HG03565 (cell line): ENCODE data around the gene CRIP1.
A peak's percentile ranks its signal among the peaks of the same experiment; 100 is the strongest.

Source experiments
- ATAC-seq: cut with Tn5 transposase; IDR thresholded peaks from one replicate; pipeline ENCODE4 v1.9.1; 2021; ENCODE audit warnings: mild to moderate bottlenecking, moderate library complexity; ENCODE audit not compliant: unreplicated experiment

The CRIP1 gene

DNA sequence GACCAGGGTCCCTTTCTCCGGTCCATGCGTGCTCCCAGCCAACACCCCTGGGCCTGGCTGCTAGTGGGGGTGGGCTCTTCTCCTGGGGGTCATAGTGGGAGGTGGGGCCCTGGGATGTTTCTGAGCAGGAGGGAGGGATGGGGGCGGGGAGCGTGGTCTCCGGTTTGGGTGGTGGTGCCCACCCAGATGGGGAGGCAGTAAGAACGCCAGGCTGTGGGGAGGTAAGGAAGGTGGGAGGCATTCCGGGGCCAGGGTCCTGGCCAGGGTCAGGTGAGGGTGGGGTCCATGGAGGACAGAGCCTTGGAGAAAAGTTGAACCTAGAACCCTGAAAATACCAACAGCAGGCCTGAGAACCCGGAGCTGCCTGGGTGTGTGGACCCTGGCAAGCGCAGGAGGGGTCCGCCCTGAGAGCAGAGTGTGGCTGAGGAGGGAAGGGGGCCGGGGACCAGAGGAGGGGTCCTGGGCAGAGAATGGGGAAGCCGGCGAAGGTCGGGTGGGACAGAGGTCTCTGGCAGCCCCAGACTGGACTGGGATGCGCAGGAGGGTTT, 6.4 kb upstream of the CRIP1 start:
- no peak for ATAC-seq

DNA sequence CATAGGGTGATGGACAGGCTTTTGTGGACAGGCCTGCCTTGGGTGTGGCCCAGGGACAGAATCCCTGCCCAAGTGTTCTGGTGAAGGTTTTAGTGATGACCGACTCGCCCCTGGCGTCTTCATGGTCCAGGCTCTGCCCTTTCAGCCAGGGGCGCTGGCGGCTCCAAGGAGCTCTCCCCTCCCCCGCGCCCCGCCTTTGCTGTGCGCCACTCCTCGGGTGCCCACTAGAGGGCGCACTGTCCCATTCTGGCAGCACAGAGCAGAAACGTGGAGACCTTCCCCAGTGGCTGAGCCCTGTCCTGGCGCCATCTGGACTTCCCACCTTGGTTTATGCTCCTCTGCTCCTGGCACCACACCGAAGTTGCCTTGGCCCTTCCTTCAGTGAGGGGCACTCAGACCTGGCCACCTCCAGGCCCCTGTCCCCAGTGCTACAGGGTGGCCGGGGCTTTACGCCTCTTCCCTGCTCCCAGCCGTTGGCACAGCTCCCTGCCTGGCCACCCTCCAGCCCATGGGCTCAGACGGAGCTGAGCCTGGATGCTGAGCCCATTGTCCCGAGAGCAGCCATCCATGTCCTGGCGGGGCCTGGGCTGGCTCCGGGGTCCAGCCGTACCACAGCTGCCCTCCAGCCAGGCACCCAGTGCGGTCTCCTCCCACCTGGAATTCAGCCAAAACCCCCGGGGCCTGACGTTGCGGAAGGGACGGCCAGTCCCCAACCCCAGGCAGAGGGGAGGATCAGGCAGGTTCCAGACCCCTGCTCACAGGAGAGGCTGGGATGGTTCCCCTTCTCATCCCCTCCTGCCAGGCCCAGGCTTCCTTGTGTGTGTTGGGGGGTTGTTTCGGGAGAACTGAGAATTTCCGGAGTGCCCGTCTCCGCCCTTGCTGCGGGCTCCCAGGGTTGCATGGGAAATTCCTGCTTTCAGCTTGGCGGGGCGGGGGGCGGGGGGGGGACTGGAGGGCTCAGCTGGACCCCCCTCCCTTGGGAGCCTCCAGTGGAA, 5.6 kb upstream of the CRIP1 start:
- ATAC-seq, result peak; percentile 38

- ATAC-seq, result peak; percentile 37
Measured at GRCh38 chr14:105481886-105482457, 4.7 kb upstream of the CRIP1 start.

GRCh38 chr14:105482486-105483110, 4.1 kb upstream of the CRIP1 start:
- ATAC-seq, result no peak

GRCh38 chr14:105483300-105484068, 3.2 kb upstream of the CRIP1 start:
- ATAC-seq, result no peak

- ATAC-seq, result no peak
Measured at GRCh38 chr14:105484069-105484996, 2.4 kb upstream of the CRIP1 start.

DNA sequence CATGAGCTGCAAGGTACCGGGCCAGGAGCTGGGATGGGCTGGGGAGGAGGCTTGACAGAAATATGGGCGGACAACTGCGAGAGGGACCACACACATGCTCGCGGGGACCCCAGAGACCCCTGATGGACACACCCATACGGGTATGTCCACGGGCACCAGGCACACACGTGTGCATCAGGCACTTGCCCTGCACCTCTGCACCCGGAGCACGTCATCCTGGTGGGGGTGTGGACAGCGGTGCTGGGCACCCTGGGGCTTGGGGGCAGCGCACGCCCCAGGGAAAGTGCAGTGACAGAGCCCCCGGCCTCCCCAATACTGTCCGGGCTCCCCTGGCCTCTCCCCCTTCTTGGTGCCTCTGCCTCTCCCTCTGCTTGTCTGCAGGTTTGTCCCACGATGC, 1.7 kb upstream of the CRIP1 start:
- no peak for ATAC-seq

GRCh38 chr14:105485739-105486162, 935 bp upstream of the CRIP1 start:
- ATAC-seq, result no peak

GRCh38 chr14:105486974-105487448, 325 bp downstream of the CRIP1 start:
- no peak for ATAC-seq

DNA sequence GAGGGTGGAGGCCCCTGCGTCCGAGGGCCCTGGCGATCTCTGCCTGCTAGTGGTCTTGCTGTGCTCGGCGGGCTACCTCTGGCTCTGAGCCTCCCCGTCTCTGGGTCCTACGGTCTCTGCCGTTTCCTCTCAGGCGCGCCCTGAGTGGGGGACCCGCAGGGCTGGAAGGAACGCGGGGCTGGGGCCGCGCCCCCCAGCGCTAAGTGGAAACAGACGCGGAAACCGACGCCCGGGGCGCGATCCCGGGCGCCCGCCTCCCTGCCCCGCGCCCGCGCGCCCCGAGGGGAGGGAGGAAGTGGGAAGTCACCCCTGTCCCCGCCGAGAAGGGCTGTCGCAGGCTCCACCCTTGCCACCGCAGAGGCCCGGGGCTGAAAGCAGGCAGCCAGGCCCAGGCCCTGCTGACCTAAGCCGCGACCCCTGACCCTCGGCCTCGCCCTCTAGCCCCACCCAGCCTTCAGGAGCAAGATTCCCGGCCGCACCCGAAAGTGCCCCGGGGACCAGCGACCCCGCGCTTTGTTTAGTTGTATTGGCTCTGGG, 831 bp downstream of the CRIP1 start:
- no peak for ATAC-seq

GRCh38 chr14:105487986-105488777, 1.5 kb downstream of the CRIP1 start:
- ATAC-seq, result no peak

GRCh38 chr14:105488781-105489541, 2.3 kb downstream of the CRIP1 start:
- no peak for ATAC-seq

DNA sequence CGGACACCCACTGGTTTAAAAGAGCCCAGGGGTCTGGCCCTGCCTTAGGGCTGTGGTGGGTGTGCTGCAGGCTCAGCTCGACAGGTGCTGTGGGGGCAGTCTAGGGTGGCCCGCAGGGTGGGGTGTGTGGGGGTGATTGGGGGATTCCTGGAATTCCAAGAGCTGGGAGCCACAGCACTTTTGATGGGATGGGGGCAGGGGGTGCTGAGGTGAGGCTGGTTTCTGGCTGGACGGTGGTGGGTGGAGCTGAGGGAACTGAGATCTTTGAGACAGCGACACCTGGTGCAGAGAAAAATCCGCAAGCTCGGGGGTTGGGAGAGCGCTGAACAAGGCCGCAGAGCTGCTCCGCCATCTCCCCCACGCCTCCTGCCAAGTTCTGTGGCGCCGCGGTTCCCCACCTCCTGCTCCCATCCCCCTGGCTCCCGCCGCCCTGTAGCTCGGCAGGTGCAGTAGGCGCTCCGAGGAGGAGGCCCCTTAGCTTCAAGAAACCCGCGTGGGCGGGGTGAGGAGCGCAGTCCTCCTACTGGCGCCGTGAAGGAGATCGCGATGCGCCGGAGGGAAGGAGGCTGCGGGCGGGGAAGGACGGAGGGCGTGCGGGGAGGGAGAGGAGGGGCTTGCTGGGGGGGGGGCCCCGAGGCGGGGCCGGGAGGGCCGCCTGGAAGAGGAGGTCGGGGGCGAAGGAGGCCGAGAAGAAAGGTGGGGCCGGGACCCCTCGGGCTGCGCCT, 3.0 kb downstream of the CRIP1 start:
- ATAC-seq, result no peak

DNA sequence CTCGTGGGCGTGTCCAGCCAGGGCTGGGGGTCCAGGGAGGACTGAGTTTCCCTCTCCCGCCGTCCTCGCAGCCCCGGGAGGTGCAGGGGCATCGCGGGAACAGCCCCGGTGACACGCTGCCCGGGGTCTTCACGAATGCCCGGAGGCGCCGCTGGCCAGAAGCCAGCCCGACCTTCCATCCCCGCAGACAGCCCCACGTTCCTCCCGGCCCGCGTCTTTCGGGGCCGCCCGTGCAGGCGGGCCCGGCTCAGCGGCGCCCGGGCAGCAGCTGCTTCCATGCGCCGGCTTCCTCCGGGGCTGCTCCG, 3.5 kb downstream of the CRIP1 start:
- peak; percentile 1 for ATAC-seq

- peak; percentile 55 for ATAC-seq
Measured at GRCh38 chr14:105490572-105491365, 4.1 kb downstream of the CRIP1 start, which contains the start of gene TEDC1. Gene TEDC1 (plus strand): TSS chr14:105491246. CDS start chr14:105491376, 130 bp downstream.

GRCh38 chr14:105491366-105491973, 4.8 kb downstream of the CRIP1 start:
- no peak for ATAC-seq
